H1 (cell line): Measurements from ENCODE around the gene IDUA. TPM values are rescaled to one million over a fixed set of nuclear protein-coding genes. Genes with fewer than 3 reads are reported as not detected.

Experiments used
- CTCF ChIA-PET: fragments of 300-600 bp; sonication (Branson Sonifier 250); formaldehyde crosslinking; loops from one replicate; lab custom pipeline; 2021; ENCODE audit not compliant: partially characterized antibody; lab: Charles Lee
- POLR2A ChIA-PET: fragments of 300-600 bp; sonication (Branson Sonifier 250); formaldehyde crosslinking; loops from one replicate; lab custom pipeline; 2021; ENCODE audit warnings: inconsistent platforms; ENCODE audit not compliant: partially characterized antibody; lab: Charles Lee
- DNase-seq, 2 experiments: peaks; one replicate each; pipeline versions ENCODE4 v3.0.0 to v3.0.0-alpha.2; 2010 to 2022; ENCODE audit warnings: low spot score in 2 of 2, low read depth in 1 of 2, mixed read lengths in 1 of 2
- FAIRE-seq: peaks from 2 replicates; lab custom pipeline; 2011; peaks lifted over from hg19 to GRCh38; lab: Jason Lieb, UNC
- H2AFZ ChIP-seq: 2 replicates; pipeline ENCODE4 v1.8.1; 2012; ENCODE audit warnings: low read length, inconsistent platforms
- H2AK5ac ChIP-seq: 2 replicates; pipeline ENCODE4 v1.6.1; 2013; ENCODE audit warnings: low read depth, low read length
- H2BK120ac ChIP-seq: replicated peaks from 2 replicates; pipeline ENCODE3; 2013; ENCODE audit warnings: low read depth, low read length, inconsistent platforms
- H2BK12ac ChIP-seq: 2 replicates; pipeline ENCODE4 v1.6.1; 2013; ENCODE audit warnings: low read depth, low read length
- H2BK15ac ChIP-seq: 2 replicates; pipeline ENCODE4 v1.6.1; 2013; ENCODE audit warnings: low read length
- H2BK20ac ChIP-seq: 2 replicates; pipeline ENCODE4 v1.6.1; 2013; ENCODE audit warnings: low read length
- H2BK5ac ChIP-seq: 2 replicates; pipeline ENCODE4 v1.6.1; 2013; ENCODE audit warnings: low read depth, low read length
- H3K14ac ChIP-seq: 2 replicates; pipeline ENCODE4 v1.6.1; 2013; ENCODE audit warnings: inconsistent platforms; ENCODE audit not compliant: insufficient read length
- H3K18ac ChIP-seq: 2 replicates; pipeline ENCODE4 v1.6.1; 2013; ENCODE audit warnings: low read length; ENCODE audit errors: extremely low read depth
- H3K23ac ChIP-seq: 2 replicates; pipeline ENCODE4 v1.6.1; 2013; ENCODE audit warnings: inconsistent platforms; ENCODE audit not compliant: insufficient read length
- H3K23me2 ChIP-seq: 2 replicates; pipeline ENCODE4 v1.6.1; 2013; ENCODE audit warnings: low read depth, low read length
- H3K27ac ChIP-seq: 2 replicates; pipeline ENCODE4 v1.6.1; 2011; ENCODE audit warnings: low read depth, low read length, inconsistent platforms
- H3K27me3 ChIP-seq, 4 experiments: replicated peaks in 1 of 4; 1 replicate in 1 of 4; 2 replicates in 3 of 4; pipeline versions ENCODE4 v1.6.1 to v1.8.1; 2011 to 2013; ENCODE audit warnings: low read length in 3 of 4, mild to moderate bottlenecking in 3 of 4, inconsistent platforms in 2 of 4, mixed read lengths in 2 of 4, moderate library complexity in 1 of 4; ENCODE audit not compliant: control insufficient read depth in 3 of 4, insufficient read depth in 3 of 4; ENCODE audit errors: extremely low read depth in 1 of 4
- H3K36me3 ChIP-seq, 4 experiments: 2 replicates each; pipeline versions ENCODE4 v1.6.1 to v1.8.1; 2011 to 2013; ENCODE audit warnings: mild to moderate bottlenecking in 4 of 4, low read length in 3 of 4, moderate library complexity in 2 of 4, control low read depth in 1 of 4, inconsistent platforms in 1 of 4; ENCODE audit not compliant: insufficient read depth in 4 of 4, control insufficient read depth in 2 of 4
- H3K4ac ChIP-seq: replicated peaks from 2 replicates; pipeline ENCODE3; 2013; ENCODE audit warnings: low read length, low read depth, mixed read lengths, inconsistent platforms; ENCODE audit not compliant: insufficient read length
- H3K4me1 ChIP-seq, 4 experiments: replicated peaks in 1 of 4; 1 replicate in 1 of 4; 2 replicates in 3 of 4; pipeline versions ENCODE4 v1.6.1 to v1.8.1; 2011 to 2013; ENCODE audit warnings: low read length in 3 of 4, inconsistent platforms in 2 of 4, mixed read lengths in 1 of 4; ENCODE audit not compliant: insufficient read depth in 4 of 4, control insufficient read depth in 3 of 4
- H3K4me2 ChIP-seq, 2 experiments: 2 replicates each; pipeline versions ENCODE4 v1.6.1 to v1.8.1; 2011 to 2013; ENCODE audit warnings: low read depth in 2 of 2, low read length in 2 of 2, control low read depth in 1 of 2, inconsistent platforms in 1 of 2, mild to moderate bottlenecking in 1 of 2; ENCODE audit not compliant: insufficient read depth in 1 of 2
- H3K4me3 ChIP-seq, 4 experiments: fragments of 200-600, 300-600 bp in 1 of 4; sonication (generic), shearing (Covaris generic), sonication (Bioruptor Twin) in 1 of 4; 2 replicates each; pipeline versions ENCODE4 v1.5.1 to v1.8.1; 2011 to 2016; ENCODE audit warnings: low read length in 4 of 4, low read depth in 3 of 4, control low read depth in 2 of 4, inconsistent platforms in 2 of 4, mild to moderate bottlenecking in 2 of 4, mixed read lengths in 1 of 4, moderate library complexity in 1 of 4; ENCODE audit not compliant: insufficient read depth in 2 of 4; ENCODE audit errors: extremely low read depth in 1 of 4
- H3K56ac ChIP-seq: replicated peaks from 2 replicates; pipeline ENCODE3; 2013; ENCODE audit warnings: low read depth, mild to moderate bottlenecking, mixed read lengths, low read length, inconsistent platforms; ENCODE audit not compliant: insufficient read length
- H3K79me1 ChIP-seq: 2 replicates; pipeline ENCODE4 v1.6.1; 2013; ENCODE audit warnings: low read depth, low read length, control low read depth
- H3K79me2 ChIP-seq, 2 experiments: 2 replicates each; pipeline versions ENCODE4 v1.6.1 to v1.8.1; 2012 to 2013; ENCODE audit warnings: low read length in 2 of 2, mild to moderate bottlenecking in 2 of 2, inconsistent platforms in 1 of 2; ENCODE audit not compliant: insufficient read depth in 2 of 2, control insufficient read depth in 1 of 2
- H3K9ac ChIP-seq, 4 experiments: replicated peaks in 1 of 4; 1 replicate in 1 of 4; 2 replicates in 3 of 4; pipeline versions ENCODE4 v1.6.1 to v1.8.1; 2011 to 2013; ENCODE audit warnings: low read depth in 3 of 4, low read length in 3 of 4, control low read depth in 2 of 4, mild to moderate bottlenecking in 2 of 4, moderate library complexity in 2 of 4, inconsistent platforms in 1 of 4; ENCODE audit errors: extremely low read depth in 1 of 4
- H3K9me3 ChIP-seq, 2 experiments: 2 replicates each; pipeline versions ENCODE4 v1.6.1 to v1.8.1; 2012 to 2013; ENCODE audit warnings: mild to moderate bottlenecking in 2 of 2, moderate library complexity in 2 of 2, control low read depth in 1 of 2, inconsistent platforms in 1 of 2, low read depth in 1 of 2, low read length in 1 of 2, mixed read lengths in 1 of 2; ENCODE audit not compliant: insufficient read depth in 2 of 2
- H4K20me1 ChIP-seq, 2 experiments: replicated peaks in 1 of 2; 2 replicates each; pipeline versions ENCODE3 to v1.8.1; 2011 to 2013; ENCODE audit warnings: inconsistent platforms in 2 of 2, low read length in 2 of 2, mild to moderate bottlenecking in 1 of 2; ENCODE audit not compliant: insufficient read depth in 2 of 2, control insufficient read depth in 1 of 2
- H4K5ac ChIP-seq: 2 replicates; pipeline ENCODE4 v1.6.1; 2013; ENCODE audit warnings: low read length, low read depth, mixed read lengths, inconsistent platforms; ENCODE audit not compliant: insufficient read length
- H4K8ac ChIP-seq: 2 replicates; pipeline ENCODE4 v1.8.0; 2013; ENCODE audit warnings: mild to moderate bottlenecking, moderate library complexity, low read length, inconsistent platforms; ENCODE audit not compliant: insufficient read depth; ENCODE audit errors: extremely low read depth
- H4K91ac ChIP-seq: replicated peaks from 2 replicates; pipeline ENCODE3; 2013; ENCODE audit warnings: low read length, mixed read lengths, inconsistent platforms; ENCODE audit not compliant: insufficient read length
- BACH1 ChIP-seq: IDR thresholded peaks from 2 replicates; pipeline ENCODE4 v1.6.1; 2012; ENCODE audit warnings: low read length, improper control_type of control experiment
- EGR1 ChIP-seq: IDR thresholded peaks from 2 replicates; pipeline ENCODE4 v1.6.1; 2011; ENCODE audit warnings: low read depth, low read length, borderline replicate concordance
- PHF8 ChIP-seq: fragments of 200-600 bp; sonication (generic); conservative IDR thresholded peaks from 2 replicates; pipeline ENCODE4 v1.7.1; 2012; ENCODE audit warnings: low read depth, mild to moderate bottlenecking, inconsistent platforms, low read length, moderate library complexity
- TCF12 ChIP-seq: IDR thresholded peaks from 2 replicates; pipeline ENCODE4 v1.6.1; 2011; ENCODE audit warnings: low read depth, mild to moderate bottlenecking, low read length
- WGBS, 2 experiments: shearing (Covaris generic) in 1 of 2; methylation state at CpG; one replicate each; pipeline versions ENCODE4 v1.1.6 to v1.1.7; 2013 to 2015; ENCODE audit warnings: low lambda C conversion rate in 2 of 2, mixed read lengths in 2 of 2, inconsistent platforms in 1 of 2, low coverage in 1 of 2, missing lambda C conversion rate in 1 of 2; ENCODE audit not compliant: insufficient replicate concordance in 2 of 2, insufficient coverage in 1 of 2, insufficient read length in 1 of 2; ENCODE audit errors: extremely low coverage in 1 of 2, missing lambda C conversion rate in 1 of 2; 5-methylcytosine and 5-hydroxymethylcytosine counted together
- polyA plus RNA-seq, 7 experiments: library from polyadenylated mRNA; depleted of rRNA in 3 of 7; stranded (reverse) in 5 of 7; unstranded in 2 of 7; fragments of >200 nt in 5 of 7; fragments of 200-250 nt in 2 of 7; gene quantifications; 1 replicate in 5 of 7; 2 replicates in 1 of 7; 4 replicates in 1 of 7; pipeline versions ENCODE4 v1.2.1 to v1.2.3, GENCODE V29; 2011 to 2013; ENCODE audit warnings: missing spikeins in 2 of 7, mixed read lengths in 2 of 7
- total RNA-seq: library from RNA; stranded (reverse); fragmentation: NEBNext Ultra II Directional; extraction: Animal tissue kit (Norgen Biotek cat#: 25700); gene quantifications from 2 replicates; pipeline ENCODE4 v1.2.1, GENCODE V29; 2021

Gene IDUA
- total and polyA plus RNA-seq, 2 of the 8 experiments (the other 6 are each of a cell fraction or from before 2014, with no cell fraction given): 2.8 to 4.8 TPM

- H2AFZ ChIP-seq: no peak overlapping the region
- H4K20me1 ChIP-seq: peaks cover 0 to 4% of the 10 kb centered on the region in 2 experiments
- no peak overlapping the region for H4K91ac ChIP-seq
- H2BK120ac ChIP-seq: no peak overlapping the region
- no peaks in the 10 kb centered on the region for H3K36me3 ChIP-seq
- no peaks in the 10 kb centered on the region for H3K79me2 ChIP-seq
- no peak overlapping the region for H2BK15ac ChIP-seq
- no peak overlapping the region for H3K4me2 ChIP-seq
- peak overlapping the region; percentile 35 for H4K8ac ChIP-seq
- H4K5ac ChIP-seq: no peak overlapping the region
- DNase-seq (peak in 1 of 2 experiments; percentile 54), FAIRE-seq (no peak)
- no peak for TF ChIP-seq PHF8
- no peak for TF ChIP-seq BACH1
- no peak for TF ChIP-seq TCF12
- no peak for TF ChIP-seq EGR1
- peaks cover 9% of the 10 kb centered on the region for H3K23me2 ChIP-seq
- H3K27ac ChIP-seq: no peak overlapping the region
- no peak overlapping the region for H2BK5ac ChIP-seq
- no peak overlapping the region for H3K56ac ChIP-seq
- WGBS, 2 experiments: 93% methylated on average over 40 of the region's 41 CpGs; no CpG with 5 or more reads in 1 of the 2 experiments
- H3K4me1 ChIP-seq: peaks cover 0 to 12% (median 9%) of the 10 kb centered on the region in 4 experiments; a peak in 6 of 7 replicates
- ChIA-PET POLR2A (no interaction called here), CTCF (interaction anchor here (1.0 kb wide), 1 partner anchor 26 kb away, joined by 4 read pairs; no protein-coding TSS in a partner anchor)
- peaks cover 0 to 11% (median 9%) of the 10 kb centered on the region in 4 experiments; a peak in 6 of 7 replicates for H3K27me3 ChIP-seq
- no peaks in the 10 kb centered on the region for H3K79me1 ChIP-seq
- no peak overlapping the region for H3K14ac ChIP-seq
- H2AK5ac ChIP-seq: no peak overlapping the region
- no peak overlapping the region for H3K4me3 ChIP-seq
- H3K23ac ChIP-seq: no peak overlapping the region
- no peak overlapping the region for H3K9ac ChIP-seq
- H2BK12ac ChIP-seq: no peak overlapping the region
- no peak overlapping the region for H2BK20ac ChIP-seq
- no peaks in the 10 kb centered on the region for H3K9me3 ChIP-seq
- H3K4ac ChIP-seq: no peak overlapping the region
- H3K18ac ChIP-seq: no peak overlapping the region
Measured at GRCh38 chr4:1047106-1047975, 60.5 kb downstream of the IDUA start.
